Stromal cell of bone marrow (primary cell): Measurements from ENCODE around the gene WBP2NL.
A peak's percentile ranks its signal among the peaks of the same experiment; 100 is the strongest.
"Not testable (repeated sequence)": the region's sequence is repeated elsewhere in the genome, so short reads cannot be mapped to it uniquely, and the experiment has no call there.

ENCODE experiments used
- DNase-seq: peaks from one replicate; pipeline ENCODE4 v3.0.0-alpha.2; 2012; ENCODE audit warnings: low read depth

The WBP2NL gene, protein sequence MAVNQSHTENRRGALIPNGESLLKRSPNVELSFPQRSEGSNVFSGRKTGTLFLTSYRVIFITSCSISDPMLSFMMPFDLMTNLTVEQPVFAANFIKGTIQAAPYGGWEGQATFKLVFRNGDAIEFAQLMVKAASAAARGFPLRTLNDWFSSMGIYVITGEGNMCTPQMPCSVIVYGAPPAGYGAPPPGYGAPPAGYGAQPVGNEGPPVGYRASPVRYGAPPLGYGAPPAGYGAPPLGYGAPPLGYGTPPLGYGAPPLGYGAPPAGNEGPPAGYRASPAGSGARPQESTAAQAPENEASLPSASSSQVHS

GRCh38 chr22:41998361-41999261 is at the start of gene WBP2NL:
TSS of gene WBP2NL (plus strand) at chr22:41998788. CDS start at chr22:41998819, 31 bp downstream.
- peak; percentile 47 for DNase-seq

GRCh38 chr22:41948928-41949296 is 49.7 kb upstream of the WBP2NL start:
- DNase-seq: not testable (repeated sequence)

GRCh38 chr22:41949297-41949965 is 49.2 kb upstream of the WBP2NL start:
- DNase-seq: no peak

GRCh38 chr22:41951898-41952474 is 46.6 kb upstream of the WBP2NL start, which contains the start of gene SMIM45:
TSS of gene SMIM45 (plus strand) at chr22:41952150.
- no peak for DNase-seq

GRCh38 chr22:41952713-41953112 is 45.9 kb upstream of the WBP2NL start:
- no peak for DNase-seq

- no peak for DNase-seq
Observed at GRCh38 chr22:41957941-41958556, 40.5 kb upstream of the WBP2NL start.

- DNase-seq: peak; percentile 45
Observed at GRCh38 chr22:41963453-41964111, 35.0 kb upstream of the WBP2NL start.

DNA sequence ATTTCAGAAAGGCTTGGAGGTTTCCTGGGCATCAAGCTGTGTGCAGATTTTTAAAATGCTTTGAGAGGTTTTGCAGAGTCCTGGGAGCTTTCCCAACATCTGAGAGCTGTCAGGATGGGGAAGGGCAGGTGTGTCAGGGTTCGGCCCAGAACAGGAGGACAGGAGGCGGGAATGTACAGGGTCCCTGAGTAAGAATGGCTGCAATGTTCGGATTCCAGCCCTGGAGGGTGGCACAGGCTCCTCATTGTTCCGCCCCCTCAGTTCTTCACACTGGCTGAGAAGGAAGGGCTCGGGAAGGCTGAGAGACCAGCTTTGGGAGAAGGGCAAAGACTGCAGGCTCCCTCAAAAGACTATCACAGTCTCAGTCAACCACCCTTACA is 34.5 kb upstream of the WBP2NL start:
- DNase-seq: no peak

DNA sequence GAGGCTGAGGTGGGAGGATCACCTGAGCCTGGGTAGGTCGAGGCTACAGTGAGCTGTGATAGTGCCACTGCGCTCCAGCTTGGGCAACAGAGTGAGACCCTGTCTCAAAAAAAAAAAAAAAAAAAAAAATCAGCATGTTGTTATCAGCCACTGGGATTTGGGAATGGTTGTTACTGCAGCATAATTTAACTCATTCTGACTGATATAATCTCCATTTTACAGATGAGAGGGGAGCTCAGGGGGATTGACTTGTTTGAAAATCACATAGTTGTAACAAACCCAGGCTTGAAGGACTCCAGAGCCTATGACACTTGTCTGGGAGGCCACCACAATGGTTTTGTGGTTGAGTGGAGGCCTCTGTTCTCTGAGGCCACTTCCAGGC is 32.4 kb upstream of the WBP2NL start:
- no peak for DNase-seq

DNA sequence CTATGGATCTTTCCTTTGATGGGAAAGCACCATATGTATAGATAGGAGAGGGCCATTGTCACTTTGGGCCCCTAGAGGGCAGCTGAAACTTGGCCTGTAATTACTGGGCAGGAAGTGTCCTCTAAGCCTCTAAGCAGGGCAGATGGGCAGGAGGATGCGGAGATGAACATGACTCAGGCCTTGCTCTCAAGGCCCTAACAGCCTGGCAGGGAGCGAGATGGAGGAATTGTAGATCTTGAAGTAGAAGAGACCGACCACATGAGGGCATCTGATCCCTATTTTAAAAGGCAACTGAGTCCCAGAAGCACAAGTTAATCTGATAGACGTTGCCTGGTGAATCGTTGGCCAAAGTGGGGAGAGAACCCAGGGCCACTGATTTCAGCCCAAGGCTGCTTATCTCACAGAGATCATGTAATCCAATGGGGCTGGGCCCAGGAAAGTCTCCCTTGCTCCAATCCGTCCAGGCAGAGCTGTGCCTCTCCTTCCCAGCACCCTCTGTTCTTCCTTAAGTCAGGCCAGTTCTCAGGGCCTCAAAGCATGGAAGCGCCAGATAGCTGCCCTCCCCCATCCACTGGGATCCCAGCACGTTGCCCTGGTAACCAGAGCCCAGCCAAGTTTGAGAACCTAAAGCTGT is 31.9 kb upstream of the WBP2NL start:
- DNase-seq: peak; percentile 72

DNA sequence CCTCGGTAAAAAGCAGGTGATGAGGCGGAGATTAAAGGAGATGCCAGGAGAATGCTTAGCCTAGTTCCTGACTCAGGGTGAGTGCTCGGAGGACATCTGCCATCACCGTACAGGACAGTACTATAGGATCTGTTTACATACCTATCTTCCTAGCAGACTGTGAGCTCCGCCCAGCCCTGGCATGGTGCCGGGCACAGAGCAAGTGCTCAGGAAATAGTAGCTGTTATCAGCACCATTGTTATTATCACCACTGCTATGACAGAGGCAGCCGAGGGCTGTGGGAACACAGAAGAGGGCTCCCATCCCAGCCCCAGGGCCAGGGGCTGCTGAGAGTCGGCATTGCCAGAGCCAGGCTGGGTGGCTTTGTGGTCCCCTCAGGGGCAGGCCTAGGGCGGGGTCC is 30.0 kb upstream of the WBP2NL start:
- DNase-seq: no peak

- no peak for DNase-seq
Observed at GRCh38 chr22:41969110-41969646, 29.4 kb upstream of the WBP2NL start, which contains the start of gene SEPTIN3. TSS of gene SEPTIN3 (plus strand) at chr22:41969443. CDS start at chr22:41971493, 2,050 bp downstream.

DNA sequence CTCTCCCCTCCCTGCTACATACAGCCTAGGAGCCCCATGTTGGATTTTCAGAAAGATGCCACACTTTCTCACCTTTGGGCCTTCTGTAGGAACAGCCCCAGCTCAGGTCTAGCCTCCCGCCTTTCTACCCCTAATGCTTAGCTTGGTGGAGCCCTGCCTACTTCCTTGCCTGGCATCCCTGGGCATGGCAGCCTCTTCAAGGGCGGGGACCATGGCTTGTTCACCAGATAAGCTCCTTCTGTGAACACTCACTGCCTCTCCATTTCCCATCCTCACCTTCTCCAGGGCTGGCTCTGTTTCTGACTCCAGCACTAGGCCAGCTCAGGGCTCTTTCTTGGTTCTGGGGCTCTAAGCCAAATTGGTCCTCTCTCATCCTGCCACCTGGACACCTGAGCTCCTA is 28.0 kb upstream of the WBP2NL start:
- no peak for DNase-seq

DNA sequence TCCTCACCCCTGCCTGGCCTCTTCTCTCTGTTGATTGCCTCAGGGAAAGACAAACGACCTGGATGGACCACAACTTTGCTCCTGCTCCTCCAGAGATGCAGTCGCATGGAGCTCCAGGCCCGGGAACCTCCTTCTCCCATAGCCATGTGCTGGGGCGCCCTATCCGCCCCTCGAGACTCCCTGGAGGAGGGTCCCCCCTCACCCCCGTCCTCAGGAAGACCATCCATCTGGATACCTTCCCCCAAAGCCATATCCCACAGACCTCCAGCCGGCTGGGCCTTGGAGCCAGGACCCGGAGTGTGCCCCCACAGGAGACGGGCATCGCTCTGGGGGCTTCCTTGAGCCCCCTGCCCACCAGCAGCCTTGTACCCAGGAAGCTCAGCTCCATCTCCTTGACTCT is 27.2 kb upstream of the WBP2NL start:
- no peak for DNase-seq

DNA sequence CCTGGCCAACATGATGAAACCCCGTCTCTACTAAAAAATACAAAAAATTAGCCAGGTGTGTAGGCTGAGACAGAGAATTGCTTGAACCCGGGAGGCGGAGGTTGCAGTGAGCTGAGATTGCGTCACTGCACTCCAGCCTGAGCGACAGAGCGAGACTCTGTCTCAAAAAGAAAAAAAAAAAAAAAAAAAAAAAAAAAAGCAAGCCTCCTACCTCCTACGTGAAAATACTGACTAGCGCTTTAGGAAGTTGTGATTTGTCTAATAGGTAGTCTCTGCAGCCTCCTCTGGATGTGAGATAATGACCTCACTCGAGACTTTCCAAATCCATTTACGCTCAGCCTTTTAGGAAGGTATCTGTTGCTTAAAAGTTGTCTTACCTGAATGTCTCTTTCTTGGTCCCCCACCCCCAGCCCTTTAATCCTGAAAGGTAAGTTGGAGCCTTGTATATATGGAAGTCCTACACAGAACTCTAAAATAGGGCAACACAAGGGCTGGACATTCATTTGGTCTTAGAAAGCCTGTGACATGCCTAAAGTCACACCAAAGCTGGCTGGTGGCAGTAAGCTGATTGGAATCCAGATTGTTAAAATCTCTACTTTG is 23.8 kb upstream of the WBP2NL start:
- DNase-seq: no peak

DNA sequence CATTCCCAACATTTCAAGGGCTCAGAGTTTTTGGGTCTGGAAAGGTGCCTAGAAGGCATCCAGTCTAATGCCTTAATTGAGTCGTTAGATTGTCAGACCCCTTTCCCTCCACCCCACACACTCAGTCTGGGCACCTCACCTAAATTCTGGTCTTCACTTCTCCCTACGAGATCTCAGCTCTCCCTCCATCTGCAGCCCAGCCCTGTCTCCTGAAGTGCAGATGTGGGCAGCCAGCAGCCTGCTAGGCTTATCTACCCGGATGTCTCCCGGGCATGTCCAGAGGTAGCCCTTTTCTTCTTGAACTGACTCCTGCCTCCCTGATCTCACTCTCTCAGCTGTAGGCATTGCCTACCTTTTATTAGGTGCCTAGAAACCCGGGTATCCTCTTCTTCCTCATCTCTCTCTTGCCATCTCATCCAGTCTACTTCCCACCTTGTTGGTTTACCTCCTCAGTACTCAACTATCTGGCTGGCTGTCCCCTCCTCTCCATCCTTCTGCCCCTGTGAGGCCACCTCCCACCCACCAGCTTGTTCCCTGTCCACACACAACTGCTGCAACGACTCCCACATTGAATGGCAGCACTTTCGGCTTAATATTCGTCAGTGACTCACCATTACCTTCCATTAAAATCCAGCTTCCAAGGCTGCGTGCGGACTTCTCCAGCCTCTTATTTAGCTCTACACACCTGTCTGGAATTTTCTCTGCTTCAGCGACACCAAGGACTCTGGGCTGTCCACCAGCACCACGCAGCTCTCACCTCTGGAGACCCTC is 23.1 kb upstream of the WBP2NL start:
- no peak for DNase-seq

- DNase-seq: no peak
Observed at GRCh38 chr22:41976070-41976901, 22.3 kb upstream of the WBP2NL start.

DNA sequence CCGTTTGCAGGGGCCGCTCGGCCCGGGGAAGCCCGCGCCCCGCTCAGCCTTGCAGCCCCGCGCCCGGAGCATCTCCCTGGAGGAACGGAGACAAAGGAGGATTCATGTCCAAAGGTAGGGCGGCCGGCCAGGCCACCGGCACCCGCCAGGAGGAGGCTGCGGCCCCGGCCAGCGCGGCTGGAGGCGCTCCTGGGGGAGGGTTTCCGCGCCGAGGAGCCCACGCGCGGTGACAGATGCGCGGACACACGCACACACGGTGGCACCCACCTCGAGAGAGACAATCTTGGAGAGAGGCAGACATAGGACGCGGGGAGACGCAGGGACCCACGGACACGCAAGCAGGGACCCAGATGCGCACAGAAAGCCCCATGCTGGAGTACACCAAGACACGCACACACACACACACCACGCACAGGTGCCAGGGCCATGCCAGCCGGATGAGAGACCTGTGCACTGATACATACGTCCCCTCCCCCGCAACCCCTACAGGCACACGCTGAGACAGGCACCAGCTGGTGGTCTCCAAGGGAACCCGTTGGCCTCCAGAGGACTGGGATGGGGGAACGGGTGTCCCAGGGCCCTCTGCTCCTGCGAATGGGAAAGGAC is 21.5 kb upstream of the WBP2NL start:
- no peak for DNase-seq
